Thyroid gland (tissue), 4 donors: Measurements from ENCODE around the gene PLCG1.

Experiments used
- POLR2A ChIP-seq, 2 donors: fragments of 450-650 bp; IDR thresholded peaks; one replicate each; pipeline ENCODE4 v1.6.1; 2017; ENCODE audit warnings: antibody characterized with exemption in 2 of 2, mild to moderate bottlenecking in 2 of 2, moderate library complexity in 1 of 2
- TF ChIP-seq, protein P1 (sequence below), 6 experiments: fragments of 200-600 bp in 3 of 6; fragments of 450-650 bp in 3 of 6; sonication (generic) in 3 of 6; IDR thresholded peaks; one replicate each; pipeline ENCODE4 v1.5.1; 2016 to 2019; ENCODE audit warnings: antibody characterized with exemption in 6 of 6, mild to moderate bottlenecking in 2 of 6, inconsistent platforms in 1 of 6, moderate library complexity in 1 of 6

DNA sequence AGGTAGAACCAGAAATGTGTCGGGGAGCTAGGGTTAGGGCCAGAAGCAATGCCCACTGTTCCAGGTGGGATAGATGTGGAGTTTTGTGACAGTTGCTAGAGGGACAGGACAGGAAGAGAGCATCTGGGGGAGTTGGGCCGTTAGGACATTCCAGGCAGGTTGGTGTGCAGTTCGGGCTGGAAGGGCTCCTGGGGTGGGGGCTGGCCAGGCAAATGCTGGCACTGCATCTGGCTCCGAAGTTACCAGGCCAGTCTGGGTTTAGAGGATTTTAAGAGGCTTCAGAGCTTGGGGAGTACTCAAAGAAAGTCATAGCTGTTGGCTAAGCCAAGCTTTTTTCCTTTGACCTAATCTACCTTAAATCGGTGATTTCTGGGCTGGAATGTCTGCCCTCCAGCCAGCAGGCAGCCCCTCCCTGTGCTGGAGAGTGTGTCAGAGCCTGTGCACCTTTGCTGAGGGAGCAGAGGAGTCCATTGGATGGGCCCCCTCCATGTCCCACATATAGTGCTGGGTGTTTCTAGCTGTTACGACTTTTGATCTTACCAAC, 20.8 kb downstream of the PLCG1 start:
- TF ChIP-seq, protein P1, sequence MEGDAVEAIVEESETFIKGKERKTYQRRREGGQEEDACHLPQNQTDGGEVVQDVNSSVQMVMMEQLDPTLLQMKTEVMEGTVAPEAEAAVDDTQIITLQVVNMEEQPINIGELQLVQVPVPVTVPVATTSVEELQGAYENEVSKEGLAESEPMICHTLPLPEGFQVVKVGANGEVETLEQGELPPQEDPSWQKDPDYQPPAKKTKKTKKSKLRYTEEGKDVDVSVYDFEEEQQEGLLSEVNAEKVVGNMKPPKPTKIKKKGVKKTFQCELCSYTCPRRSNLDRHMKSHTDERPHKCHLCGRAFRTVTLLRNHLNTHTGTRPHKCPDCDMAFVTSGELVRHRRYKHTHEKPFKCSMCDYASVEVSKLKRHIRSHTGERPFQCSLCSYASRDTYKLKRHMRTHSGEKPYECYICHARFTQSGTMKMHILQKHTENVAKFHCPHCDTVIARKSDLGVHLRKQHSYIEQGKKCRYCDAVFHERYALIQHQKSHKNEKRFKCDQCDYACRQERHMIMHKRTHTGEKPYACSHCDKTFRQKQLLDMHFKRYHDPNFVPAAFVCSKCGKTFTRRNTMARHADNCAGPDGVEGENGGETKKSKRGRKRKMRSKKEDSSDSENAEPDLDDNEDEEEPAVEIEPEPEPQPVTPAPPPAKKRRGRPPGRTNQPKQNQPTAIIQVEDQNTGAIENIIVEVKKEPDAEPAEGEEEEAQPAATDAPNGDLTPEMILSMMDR (IDR thresholded peaks at IDR 0.05) = no peak
- no peak for TF ChIP-seq POLR2A (IDR thresholded peaks at IDR 0.05)
